HG02973 (cell line): Measurements from ENCODE around the gene BRICD5.

Source experiments
- ATAC-seq: cut with Tn5 transposase; IDR thresholded peaks from one replicate; pipeline ENCODE4 v1.9.1; 2021; ENCODE audit warnings: moderate library complexity; ENCODE audit not compliant: unreplicated experiment

BRICD5 gene

DNA sequence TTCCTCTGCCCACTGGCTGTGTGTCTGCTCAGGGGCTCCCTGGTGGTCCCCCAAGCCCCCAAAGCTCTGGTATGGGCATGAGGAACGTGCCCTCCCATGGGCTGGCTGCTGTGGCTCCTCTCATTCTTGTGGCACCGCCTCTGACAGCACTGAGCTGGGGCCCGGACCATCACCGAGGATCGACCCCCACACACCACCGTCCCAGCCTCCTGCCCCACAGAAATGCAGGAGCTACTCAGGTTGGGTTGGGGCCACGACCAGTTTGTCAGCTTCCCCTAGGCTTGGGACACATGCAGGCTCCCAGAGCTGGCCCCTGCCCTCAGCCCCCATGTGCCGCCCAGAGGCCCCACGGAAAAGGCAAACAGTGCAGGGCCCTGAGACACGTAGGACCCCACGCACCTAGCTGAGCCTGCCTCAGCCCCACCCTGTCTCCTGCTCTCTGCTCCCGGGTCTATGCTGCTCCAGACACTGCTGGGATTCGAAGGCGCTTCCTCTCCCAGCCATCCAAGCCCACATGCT, 11.0 kb downstream of the BRICD5 start:
- ATAC-seq = no peak

DNA sequence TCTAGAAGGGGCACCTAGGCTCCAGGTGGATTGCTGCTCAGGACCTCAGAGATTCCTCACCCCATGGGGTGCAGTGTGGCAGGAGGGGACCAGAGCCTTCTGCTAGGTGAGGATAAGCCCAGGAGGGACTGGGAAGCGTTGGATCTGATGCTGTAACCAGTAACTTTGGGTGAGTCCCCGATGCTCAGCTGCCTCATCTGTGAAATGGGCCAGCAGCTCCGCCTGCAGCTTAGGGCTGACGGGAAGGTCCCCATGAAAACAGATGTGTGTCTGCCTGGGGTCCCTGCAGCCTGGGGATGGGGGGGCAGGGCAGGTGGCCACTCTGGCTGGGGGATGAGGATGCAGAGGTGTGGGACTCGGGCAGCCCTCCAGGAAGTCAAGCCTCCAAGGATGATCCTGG, 11.6 kb downstream of the BRICD5 start:
- ATAC-seq = no peak

DNA sequence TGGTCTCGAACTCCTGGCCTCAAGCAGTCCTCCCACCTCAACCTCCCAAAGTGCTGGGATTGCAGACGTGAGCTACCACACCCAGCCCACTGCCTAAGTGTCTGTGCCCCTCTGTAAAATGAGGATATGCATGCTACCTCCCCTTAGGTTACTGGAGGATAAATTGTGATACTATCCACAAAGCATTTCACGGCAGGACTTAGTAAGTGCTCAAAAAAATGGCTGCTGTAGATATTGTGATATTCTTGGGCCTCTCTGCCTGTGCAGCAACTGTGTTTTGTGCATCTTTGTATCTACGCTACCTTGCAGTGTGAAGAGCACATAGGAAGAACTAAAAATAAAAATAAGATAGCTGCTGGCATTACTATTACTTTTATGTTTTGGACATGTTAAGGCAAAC, 12.4 kb downstream of the BRICD5 start:
- ATAC-seq = no peak

DNA sequence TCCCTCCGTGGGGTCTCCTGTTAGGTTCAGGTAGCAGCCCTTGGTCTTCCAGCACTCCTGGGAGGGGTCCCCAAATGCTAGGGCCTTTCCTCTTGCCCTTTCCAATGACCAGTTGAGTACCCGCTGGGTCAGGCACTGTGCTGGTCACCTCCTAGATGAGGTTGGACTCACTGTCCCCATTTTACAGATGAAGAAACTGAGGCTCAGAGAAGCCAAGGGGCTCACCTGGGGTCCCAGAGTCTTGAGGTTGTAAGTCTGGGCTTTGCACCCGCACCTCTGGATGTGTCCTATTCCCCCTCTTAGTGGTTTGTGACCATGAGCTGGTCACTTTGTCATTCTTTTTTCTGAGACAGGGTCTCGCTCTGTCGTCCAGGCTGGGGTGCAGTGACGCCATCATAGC, 12.9 kb downstream of the BRICD5 start:
- ATAC-seq = no peak

DNA sequence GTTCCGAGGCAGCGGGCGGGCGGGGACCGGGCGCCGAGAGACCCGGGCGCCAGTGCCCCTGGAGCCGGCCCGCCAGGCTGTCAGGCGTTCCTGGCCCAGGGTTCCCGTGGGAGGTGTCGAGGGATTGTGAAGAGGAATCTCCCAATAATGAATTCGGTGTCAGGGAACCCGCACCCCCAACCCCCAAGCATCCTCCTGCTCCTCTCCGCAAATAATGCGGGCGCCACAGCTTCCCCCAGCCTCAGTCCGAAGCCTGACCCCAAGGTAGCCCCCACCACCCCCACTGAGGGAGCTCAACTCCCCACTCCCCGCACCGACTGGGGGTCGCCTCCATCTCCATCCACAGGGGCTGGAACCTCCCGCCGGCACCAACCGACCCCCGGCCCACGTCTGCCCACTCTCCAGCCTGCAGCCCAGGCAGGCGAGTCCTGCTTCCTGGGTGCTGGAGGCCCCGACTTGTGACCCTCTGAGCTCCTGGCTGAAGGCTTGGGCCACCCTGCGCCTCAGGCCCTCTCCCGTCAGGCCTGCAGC, 13.6 kb downstream of the BRICD5 start:
- ATAC-seq = no peak

DNA sequence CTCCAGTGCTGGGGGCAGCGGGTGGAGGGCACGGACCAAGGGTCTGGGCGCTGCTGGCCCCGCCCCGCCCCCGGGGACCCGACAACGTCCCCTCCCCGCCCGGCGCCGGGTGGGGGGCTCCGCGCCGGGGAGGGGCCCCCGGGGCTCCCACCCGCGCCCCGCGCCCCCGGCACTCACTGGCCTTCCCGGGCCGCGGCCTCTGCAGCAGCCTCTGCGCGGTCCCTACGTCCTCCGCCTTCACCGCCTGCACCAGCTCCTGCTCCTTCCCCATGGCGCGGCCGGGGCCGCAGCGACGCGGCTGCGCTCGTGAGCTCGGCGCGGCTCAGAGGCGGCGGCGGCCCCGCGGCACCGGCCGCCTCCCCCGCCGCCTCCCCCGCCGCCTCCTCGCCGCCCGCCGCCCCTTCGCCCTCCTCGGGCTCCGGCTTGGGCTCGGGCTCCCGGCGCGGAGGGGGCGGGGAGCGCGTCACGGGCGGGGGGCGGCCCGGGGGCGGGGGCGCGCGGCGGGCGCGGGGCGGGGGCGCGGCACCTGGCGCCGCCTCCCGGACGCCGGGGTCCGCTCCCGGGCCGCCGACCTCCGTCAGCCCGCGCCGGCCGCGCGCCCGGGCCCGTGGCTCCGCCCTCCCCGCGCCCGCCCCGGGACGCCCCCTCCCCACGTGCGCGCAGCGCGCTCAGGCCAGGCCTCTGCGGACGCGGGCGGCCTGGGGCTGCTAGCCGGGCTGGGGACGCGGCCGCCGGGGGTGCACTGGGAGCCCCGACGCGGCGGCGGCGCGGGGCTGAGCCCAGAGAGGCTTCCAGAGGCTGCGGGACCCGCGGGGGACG, 14.3 kb downstream of the BRICD5 start, which contains the start of gene CASKIN1:
TSS of gene CASKIN1 (minus strand) at position 444 of the 819 bp plus-strand sequence. CDS start at position 271, 173 bp downstream.
- ATAC-seq = no peak

DNA sequence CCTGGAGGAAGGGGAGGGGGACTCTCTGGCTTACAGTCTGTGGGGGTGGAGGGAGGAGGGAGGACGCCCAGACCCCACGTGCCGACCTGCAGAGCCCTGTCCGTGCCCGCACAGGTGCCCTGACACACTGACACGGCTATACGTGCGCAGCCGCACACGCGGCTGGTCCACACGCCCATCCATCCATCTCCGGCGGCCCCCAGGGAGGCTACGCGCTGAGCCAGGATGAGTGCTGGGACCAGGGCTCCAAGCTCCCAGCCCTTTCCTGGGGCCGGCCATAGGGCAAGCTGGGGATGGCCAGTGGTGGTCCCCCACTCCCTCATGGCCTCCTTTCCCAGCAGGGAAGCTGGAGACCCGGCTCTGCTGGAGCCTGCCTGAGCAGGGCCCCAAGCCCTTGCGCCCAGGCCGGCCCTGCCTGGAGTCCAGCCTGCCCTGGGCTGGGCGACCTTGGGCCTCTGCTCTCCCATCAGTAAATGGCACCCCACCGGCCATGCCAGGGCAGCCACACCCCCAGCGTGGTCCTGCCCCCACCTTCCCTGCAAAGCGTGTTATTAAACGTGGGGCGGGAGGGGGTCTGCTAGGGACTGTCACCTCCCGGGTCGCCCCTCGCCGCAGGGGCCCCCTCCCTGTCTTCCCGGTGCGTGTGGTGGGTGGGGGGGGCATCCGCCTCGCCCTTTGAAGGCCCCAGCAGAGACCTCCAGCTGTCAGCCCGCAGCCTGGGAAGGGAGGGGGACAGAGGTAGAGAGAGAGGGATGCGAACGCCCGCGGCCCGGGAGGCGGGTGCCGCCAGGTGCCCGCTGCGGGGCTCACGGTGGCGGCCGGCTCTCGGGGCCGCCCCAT, 15.1 kb downstream of the BRICD5 start:
- no peak for ATAC-seq

DNA sequence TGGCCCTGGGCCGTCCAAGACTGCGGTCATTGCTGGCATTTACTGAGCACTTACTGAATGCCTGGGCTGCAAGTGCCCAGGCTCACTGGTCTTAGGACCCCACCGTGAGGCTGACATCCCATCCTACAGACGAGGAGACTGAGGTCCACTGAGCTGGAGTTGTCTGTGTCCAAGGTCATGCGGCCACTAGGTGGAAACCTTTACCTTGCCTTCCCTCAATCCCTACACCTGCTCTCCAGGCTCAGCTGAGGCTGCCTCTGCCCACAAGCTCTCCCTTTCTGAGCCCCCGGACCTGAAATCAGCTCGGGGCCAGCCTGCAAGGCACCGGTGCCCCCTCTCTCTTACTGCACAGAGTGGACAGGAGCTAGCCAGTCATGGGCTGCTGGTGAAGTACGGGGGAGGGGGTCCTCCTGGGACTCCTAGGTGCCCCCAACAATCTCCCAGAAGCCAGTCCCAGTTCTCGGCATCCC, 15.8 kb downstream of the BRICD5 start:
- ATAC-seq = no peak

DNA sequence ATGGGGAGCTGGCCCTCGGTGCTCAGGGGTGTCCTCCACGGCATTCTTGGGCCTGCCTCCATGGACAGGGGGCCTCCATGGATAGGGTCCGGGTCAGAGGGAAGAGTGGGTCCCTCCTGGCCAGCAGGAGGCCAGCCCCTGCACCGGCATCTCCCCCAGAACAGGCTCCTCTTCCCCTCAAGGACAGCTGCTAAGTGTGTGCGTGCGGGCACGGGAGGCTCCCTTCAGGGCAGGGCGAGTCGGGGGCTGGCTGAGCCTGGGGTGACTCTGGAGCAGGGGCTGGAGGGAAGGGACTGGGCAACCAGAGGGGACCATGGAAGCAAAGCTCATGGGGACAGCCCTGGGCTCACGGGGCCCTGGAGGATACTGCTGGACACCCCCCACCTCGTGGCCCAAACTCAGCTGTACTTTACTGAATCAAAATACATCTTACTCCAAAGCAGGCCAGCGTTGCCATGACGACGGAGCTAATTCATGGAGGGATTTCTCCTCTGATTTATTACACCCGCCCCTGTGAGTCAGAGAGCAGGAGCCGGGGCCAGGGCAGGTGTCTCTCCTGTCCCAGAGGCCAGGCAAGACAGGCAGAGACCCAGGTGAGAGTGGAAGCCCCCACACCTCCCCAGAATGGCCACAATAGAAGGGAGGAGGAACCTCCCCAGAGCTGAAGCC, 16.4 kb downstream of the BRICD5 start:
- no peak for ATAC-seq

DNA sequence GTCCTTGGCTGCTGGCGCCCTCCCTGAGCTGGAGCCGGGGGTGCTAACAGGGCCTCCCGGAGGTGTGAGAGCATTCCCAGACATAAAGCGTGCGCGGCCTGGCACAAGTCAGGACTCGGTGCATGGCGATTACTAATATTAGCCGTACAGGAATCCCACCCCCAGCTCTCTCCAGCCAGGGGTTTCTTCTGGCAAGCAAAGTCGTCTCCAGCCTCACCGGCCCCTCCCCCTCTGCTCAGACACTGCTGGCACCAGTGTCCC, 19.3 kb downstream of the BRICD5 start:
- no peak for ATAC-seq

DNA sequence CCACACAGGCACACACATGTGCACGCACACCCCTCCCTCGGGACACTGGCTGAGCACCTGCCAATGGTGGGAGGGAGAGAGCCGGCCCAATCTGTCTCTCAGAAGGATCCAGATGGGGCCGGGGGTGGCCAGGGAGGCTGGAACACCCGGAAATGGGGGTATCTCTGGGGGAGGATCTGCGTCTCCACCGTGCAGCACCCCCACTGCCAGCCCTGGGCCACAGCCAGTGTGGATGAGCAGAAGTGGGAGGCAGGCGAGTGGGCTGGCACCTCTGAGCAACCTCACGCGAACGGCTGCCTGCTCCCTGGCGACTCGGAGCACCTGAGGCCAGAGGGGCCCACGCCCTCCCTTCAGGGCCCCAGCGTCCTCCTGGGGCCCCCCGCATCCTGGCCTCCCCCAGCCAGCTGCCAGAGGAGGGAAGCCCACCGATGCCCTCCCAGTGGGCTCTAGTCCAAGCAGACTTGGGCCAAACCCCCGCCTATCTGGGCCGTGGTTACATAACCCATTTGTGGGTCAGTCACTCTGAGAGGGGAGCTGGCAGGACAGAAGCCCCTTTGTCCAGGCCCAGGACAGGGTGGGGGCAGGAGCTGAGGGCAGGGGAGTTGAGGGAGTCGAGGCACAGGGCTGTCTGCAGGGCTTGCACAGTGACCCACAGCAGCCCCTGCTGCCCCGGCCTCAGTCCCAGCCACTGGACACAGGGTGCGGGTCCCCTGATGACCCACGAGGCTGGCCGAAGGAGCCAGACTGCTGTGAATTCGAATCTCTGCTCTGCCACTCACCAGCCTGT, 19.8 kb downstream of the BRICD5 start:
- ATAC-seq = no peak

DNA sequence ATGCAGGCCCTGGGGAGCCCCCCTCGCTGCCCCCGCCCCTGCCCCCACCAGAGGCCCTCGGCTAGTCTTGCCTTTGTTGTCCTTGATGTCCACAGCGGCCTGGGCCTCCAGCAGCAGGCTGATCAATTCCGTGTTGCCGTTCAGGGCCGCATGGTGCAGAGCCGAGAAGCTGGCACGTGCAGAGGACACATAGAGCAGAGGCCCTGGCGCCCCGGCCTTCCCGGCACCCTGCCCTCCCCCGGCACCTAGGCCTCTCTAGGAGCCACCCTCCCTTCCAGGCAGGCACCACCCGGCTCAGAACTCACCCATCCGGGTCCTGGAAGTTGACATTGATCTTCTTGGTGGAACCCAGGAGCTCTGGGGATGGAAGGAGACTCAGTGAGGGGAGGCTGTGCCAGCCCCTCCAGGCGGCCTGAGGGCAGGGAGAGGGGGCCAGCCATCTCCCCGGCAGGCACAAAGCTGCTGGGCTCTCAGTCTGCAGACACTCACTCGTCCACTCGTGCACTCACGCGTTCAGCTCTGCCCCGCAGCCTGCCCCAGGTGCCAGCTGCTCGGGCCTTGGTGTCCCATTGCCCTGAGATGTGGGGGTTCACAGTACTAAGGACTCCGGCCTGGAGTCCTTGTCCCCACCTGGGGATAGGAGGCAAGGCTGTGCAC, 20.5 kb downstream of the BRICD5 start:
- no peak for ATAC-seq

DNA sequence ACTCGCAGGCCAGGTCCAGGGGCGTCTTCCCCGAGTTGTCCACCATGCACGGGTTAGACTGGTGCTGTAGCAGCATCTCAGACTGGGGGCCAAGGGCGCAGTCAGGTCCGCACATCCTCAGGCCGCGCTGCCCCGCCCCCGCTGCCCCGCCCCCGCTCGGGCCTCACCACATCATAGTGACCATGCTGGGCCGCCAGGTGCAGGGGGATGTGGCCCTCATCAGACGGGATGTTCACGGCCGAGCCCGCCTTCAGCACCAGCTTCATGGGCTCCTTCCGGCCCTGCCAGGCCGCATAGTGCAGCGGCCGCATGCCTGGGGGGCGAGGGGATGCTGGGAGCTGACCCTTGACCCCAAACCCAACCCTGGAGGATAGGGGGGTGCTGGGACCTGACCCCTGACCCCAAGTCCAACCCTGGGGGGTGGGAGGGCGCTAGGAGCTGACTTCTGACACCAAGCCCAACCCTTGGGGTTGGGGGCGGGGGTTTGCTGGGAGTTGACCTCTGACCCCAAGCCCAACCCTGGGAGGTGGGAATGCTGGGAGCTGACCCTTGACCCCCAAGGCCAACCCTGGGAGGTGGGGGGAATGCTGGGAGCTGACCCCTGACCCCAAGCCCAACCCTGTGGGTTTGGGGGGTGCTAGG, 21.3 kb downstream of the BRICD5 start:
- no peak for ATAC-seq

DNA sequence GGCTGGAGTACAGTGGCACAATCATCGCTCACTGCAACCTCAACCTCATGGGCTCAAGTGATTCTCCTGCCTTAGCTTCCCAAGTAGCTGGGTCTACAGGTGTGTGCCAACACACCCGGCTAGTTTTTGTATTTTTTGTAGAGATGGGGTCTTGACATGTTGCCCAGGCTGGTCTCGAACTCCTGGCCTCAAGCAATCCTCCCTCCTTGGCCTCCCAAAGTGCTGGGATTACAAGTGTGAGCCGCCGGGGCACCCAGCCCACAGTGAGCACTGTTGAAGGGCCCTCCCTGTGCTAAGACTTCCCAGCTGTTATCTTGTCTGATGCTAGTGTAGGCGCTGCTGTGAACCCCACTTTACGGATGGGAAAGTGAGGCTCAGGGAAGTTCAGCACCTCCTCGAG, 22.3 kb downstream of the BRICD5 start:
- ATAC-seq = no peak

DNA sequence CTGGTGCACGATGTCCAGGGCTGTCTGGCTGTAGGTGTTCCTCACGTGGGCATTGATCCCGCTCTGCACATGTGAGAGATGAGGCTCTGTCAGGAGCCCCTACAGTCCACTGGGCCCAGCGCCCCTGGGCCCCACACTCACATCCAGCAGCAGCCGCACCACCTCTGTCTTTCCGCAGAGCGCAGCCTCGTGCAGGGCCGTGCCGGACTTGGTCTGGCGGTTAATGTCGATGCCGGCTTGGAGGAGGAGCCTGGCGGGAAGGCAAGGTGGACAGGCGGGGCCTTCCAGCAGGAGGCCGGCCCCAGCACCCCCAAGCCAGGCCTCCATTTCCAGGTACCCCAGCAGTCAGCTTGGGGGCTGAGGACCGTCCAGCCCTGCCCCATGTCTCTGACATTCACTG, 23.5 kb downstream of the BRICD5 start:
- no peak for ATAC-seq

DNA sequence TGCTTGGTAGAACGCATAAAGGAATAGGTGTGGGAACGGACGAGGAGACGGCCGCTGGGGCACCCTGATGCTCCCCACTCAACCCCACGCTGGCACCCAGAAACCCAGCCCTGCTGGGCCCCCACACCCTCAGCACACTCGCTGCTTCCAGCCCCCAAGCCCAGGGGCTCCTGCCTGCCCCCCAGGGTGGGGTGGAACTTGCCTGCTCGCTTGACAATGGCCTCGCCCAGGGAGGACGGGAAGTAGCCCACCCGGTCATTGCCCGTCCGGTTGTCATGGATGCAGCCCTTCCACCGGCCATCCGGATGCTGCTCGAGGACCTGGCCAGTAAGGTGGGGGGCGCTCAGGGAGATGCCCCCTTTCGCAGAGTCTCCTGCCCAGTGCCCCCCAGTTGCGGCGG, 24.2 kb downstream of the BRICD5 start:
- no peak for ATAC-seq

DNA sequence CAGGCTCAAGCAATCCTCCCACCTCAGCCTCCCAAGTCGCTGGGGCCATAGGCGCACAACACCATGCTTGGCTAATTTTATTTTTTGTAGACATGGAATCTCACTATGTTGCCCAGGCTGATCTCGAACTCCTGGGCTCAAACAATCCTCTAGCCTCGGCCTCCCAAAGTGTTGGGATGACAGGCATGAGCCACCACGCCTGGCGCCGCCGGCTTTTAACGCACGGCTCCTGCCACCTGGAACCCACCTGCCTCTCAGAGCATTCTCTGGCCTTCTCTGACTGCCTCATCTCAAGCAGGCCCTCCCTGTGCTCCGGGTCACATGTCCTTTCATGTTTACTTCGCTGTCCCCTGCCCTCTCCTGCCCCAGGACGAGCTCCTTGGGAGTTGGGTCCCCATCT, 24.6 kb downstream of the BRICD5 start:
- ATAC-seq = no peak

DNA sequence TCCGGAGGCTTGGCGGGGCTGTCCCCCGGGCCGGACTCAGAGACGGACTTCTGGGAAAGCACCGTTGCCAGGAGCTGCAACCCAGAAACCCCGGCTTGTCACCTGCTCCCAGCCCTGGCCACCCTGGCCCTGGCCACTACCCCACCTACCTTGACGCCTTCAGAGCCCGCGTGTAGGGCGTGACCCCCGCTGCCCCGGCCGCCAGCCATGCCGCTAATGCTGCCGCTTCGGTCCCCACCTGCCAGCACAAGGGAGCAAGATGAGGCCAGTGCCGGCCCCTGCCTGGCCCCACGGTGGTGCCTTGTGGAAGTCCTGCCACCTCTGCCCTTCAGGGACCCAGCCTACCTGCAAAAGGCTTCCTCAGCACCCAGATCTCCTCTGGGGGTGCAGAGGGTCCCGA, 25.7 kb downstream of the BRICD5 start:
- no peak for ATAC-seq

DNA sequence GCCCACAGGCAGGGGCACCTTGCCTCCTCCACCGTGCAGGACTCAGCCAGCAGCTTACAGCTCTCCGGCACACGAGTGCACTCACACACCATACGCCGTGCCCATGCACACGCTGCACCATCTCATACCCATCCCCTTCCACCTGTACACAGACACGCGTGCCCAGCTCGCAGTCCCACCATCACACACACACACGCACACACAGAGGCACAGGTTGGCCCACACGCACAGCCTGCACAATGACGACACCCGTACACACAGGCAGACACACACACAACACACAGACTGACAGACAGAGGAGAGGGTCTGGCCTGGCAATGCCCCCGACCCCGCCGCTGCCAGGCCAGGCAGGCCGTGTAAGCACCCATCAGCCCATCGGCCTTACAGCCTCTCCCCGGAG, 26.3 kb downstream of the BRICD5 start:
- no peak for ATAC-seq
